Stomach smooth muscle (tissue), 2 donors: Measurements from ENCODE around the gene SRRM1.
A peak's percentile ranks its signal among the peaks of the same experiment; 100 is the strongest.

Source experiments
- H3K27ac ChIP-seq: one replicate; pipeline ENCODE4 v1.7.0; 2013; ENCODE audit warnings: mild to moderate bottlenecking, low read length, inconsistent platforms
- H3K27me3 ChIP-seq, 2 donors: one replicate each; pipeline ENCODE4 v1.7.0; 2013; ENCODE audit warnings: low read length in 2 of 2; ENCODE audit not compliant: insufficient read depth in 2 of 2, control insufficient read depth in 1 of 2
- H3K36me3 ChIP-seq, 2 donors: one replicate each; pipeline ENCODE4 v1.7.0; 2013; ENCODE audit warnings: low read length in 2 of 2; ENCODE audit not compliant: control insufficient read depth in 2 of 2, insufficient read depth in 2 of 2
- H3K4me1 ChIP-seq: one replicate; pipeline ENCODE4 v1.7.0; 2013; ENCODE audit warnings: low read length; ENCODE audit not compliant: control insufficient read depth, insufficient read depth
- H3K4me3 ChIP-seq, 2 donors: one replicate each; pipeline ENCODE4 v1.7.0; 2013; ENCODE audit warnings: low read length in 2 of 2
- H3K9ac ChIP-seq, 2 donors: one replicate each; pipeline ENCODE4 v1.7.0; 2013; ENCODE audit warnings: low read length in 2 of 2, mild to moderate bottlenecking in 1 of 2
- H3K9me3 ChIP-seq, 2 donors: one replicate each; pipeline ENCODE4 v1.7.0; 2013; ENCODE audit warnings: low read length in 2 of 2; ENCODE audit not compliant: control insufficient read depth in 2 of 2
- donor health status: healthy.
- donor health status: Pancreatic carcinoma.

SRRM1 gene

GRCh38 chr1:24643363-24644099 is 429 bp downstream of the SRRM1 start:
- Histone ChIP-seq H3K27ac (peak overlapping the region; percentile 100), H3K9me3 (no peaks in the 10 kb centered on the region), H3K27me3 (no peaks in the 10 kb centered on the region), H3K4me3 (peak overlapping the region; percentile 83 to 99), H3K4me1 (peaks cover 26% of the 10 kb centered on the region), H3K36me3 (peaks cover 17 to 21% of the 10 kb centered on the region in 2 donors), H3K9ac (peak overlapping the region; percentile 88)

DNA sequence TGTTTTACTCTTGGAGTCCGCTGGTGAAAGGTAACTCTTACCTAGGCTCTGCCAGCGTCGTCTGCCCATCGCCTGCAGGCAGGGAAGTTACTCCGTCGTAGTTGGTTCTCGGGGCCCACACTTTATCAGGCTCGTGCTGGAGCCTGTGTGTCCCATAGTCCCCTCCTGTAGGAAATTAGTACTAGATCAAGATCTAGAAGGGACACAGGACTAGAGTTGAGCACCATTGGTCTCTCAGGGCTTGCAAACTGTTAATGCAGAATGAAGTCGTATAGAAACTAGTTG is 940 bp downstream of the SRRM1 start:
- Histone ChIP-seq H3K27ac (peak overlapping the region; percentile 100), H3K9ac (peak overlapping the region; percentile 88), H3K36me3 (peaks cover 22 to 25% of the 10 kb centered on the region in 2 donors), H3K27me3 (no peaks in the 10 kb centered on the region), H3K4me3 (peak overlapping the region; percentile 83 to 99), H3K4me1 (peaks cover 26% of the 10 kb centered on the region), H3K9me3 (no peaks in the 10 kb centered on the region)

- Histone ChIP-seq H3K4me1 (peaks cover 11% of the 10 kb centered on the region), H3K9me3 (no peaks in the 10 kb centered on the region), H3K27ac (no peak overlapping the region), H3K9ac (no peak overlapping the region), H3K36me3 (peaks cover 50 to 65% of the 10 kb centered on the region in 2 donors), H3K4me3 (no peak overlapping the region), H3K27me3 (no peaks in the 10 kb centered on the region)
Observed at GRCh38 chr1:24648919-24649318, 5.8 kb downstream of the SRRM1 start.

DNA sequence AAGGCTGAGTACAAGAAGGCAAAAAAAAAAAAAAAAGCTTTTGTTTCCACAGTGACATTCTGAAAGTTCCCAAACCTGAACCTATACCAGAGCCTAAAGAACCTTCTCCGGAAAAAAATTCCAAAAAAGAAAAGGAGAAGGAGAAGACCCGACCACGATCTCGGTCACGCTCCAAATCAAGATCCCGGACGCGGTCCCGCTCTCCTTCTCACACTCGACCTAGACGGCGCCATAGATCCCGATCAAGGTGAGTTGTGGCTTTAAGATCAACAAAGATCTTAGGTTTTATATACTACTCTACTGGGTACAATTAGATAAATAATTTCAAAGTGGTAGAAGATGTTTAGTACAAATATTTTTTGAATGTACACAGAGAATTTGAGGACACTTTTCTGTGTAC is 9.3 kb downstream of the SRRM1 start:
- Histone ChIP-seq H3K36me3 (peaks cover 73 to 88% of the 10 kb centered on the region in 2 donors), H3K4me1 (no peaks in the 10 kb centered on the region), H3K9ac (no peak overlapping the region), H3K9me3 (no peaks in the 10 kb centered on the region), H3K27ac (no peak overlapping the region), H3K4me3 (no peak overlapping the region), H3K27me3 (no peaks in the 10 kb centered on the region)

DNA sequence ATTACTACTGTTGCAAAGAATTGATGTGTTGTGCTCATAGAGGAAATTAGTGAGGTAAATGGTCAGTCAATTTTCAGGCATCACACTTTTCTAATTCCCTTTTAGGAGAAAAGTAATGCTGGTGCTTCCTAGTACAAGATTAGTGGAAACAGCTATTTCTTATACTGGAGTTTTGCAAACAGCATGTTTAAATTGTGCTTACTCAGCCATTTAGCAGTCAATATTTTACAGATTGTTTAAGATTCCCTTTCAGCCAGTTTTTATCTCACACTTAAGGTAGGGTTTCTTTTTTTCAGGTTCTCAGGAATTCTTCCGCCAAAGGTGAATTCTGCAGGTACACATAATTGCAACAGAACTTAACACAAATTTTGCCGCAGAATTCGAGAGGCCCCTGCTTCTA is 10.9 kb downstream of the SRRM1 start:
- Histone ChIP-seq H3K27me3 (no peaks in the 10 kb centered on the region), H3K4me1 (no peaks in the 10 kb centered on the region), H3K4me3 (no peak overlapping the region), H3K9me3 (no peaks in the 10 kb centered on the region), H3K36me3 (peaks cover 65 to 78% of the 10 kb centered on the region in 2 donors), H3K27ac (no peak overlapping the region), H3K9ac (no peak overlapping the region)

DNA sequence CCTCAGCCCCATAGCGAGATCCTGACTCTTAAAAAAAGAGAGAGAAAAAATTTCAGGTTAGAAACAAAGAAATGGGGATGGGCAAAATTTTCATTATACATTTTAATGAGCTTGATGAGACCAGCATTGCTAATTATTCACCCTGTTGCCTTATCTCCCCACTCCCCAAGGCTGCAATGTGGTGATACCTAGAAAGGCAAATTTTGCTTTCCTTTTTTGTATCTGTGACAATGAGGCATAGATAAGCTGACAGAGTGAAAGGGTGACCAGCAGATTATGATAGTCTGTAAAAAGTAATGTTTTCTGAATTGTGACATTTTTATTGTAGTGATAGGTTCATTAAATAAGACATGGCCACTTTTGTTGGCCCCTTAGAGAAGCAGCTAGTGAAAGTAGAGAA is 12.9 kb downstream of the SRRM1 start:
- H3K27ac ChIP-seq, result no peak overlapping the region
- peaks cover 54 to 72% of the 10 kb centered on the region in 2 donors for H3K36me3 ChIP-seq
- H3K9me3 ChIP-seq, result no peaks in the 10 kb centered on the region
- H3K9ac ChIP-seq, result no peak overlapping the region
- no peak overlapping the region for H3K4me3 ChIP-seq
- no peaks in the 10 kb centered on the region for H3K4me1 ChIP-seq
- H3K27me3 ChIP-seq, result no peaks in the 10 kb centered on the region

DNA sequence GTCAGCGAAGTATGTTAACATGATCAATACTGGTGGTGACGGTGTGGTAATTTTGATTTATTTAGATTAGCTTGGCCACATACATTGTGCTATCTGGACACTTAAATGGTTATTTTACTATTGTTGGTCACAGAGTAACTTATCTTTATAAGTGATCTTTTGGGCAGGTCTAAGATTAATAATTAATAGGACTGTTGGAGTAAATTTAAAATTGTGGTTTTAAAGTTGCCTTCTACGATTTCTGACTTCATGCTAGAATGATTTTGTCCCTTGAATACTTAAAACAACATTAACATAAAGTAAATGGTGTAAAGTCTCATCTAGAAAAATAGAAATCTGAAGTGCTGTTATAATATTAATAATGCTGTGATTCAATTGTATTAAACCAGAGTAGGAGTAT is 14.7 kb downstream of the SRRM1 start:
- peaks cover 64 to 75% of the 10 kb centered on the region in 2 donors for H3K36me3 ChIP-seq
- H3K9me3 ChIP-seq, result no peaks in the 10 kb centered on the region

GRCh38 chr1:24659166-24659904 is 16.2 kb downstream of the SRRM1 start:
- Histone ChIP-seq H3K9me3 (no peaks in the 10 kb centered on the region), H3K36me3 (peaks cover 55 to 69% of the 10 kb centered on the region in 2 donors), H3K4me3 (no peak overlapping the region), H3K9ac (no peak overlapping the region), H3K27ac (no peak overlapping the region), H3K4me1 (no peaks in the 10 kb centered on the region), H3K27me3 (no peaks in the 10 kb centered on the region)

More for the DNA sequence above, 14.7 kb downstream of the SRRM1 start:
- H3K27ac ChIP-seq, result no peak overlapping the region
- H3K9ac ChIP-seq, result no peak overlapping the region
- no peaks in the 10 kb centered on the region for H3K4me1 ChIP-seq
- no peak overlapping the region for H3K4me3 ChIP-seq
- H3K27me3 ChIP-seq, result no peaks in the 10 kb centered on the region

GRCh38 chr1:24659993-24660665 is 17.0 kb downstream of the SRRM1 start:
- Histone ChIP-seq H3K27me3 (no peaks in the 10 kb centered on the region), H3K4me3 (no peak overlapping the region), H3K4me1 (no peaks in the 10 kb centered on the region), H3K9me3 (no peaks in the 10 kb centered on the region), H3K36me3 (peaks cover 55 to 66% of the 10 kb centered on the region in 2 donors), H3K27ac (no peak overlapping the region), H3K9ac (no peak overlapping the region)

GRCh38 chr1:24664507-24665033 is 21.5 kb downstream of the SRRM1 start:
- no peaks in the 10 kb centered on the region for H3K4me1 ChIP-seq
- H3K9me3 ChIP-seq, result no peaks in the 10 kb centered on the region
- peaks cover 58 to 63% of the 10 kb centered on the region in 2 donors for H3K36me3 ChIP-seq
- no peak overlapping the region for H3K27ac ChIP-seq
- no peak overlapping the region for H3K4me3 ChIP-seq
- no peaks in the 10 kb centered on the region for H3K27me3 ChIP-seq
- no peak overlapping the region for H3K9ac ChIP-seq
